ENCODE measurements around the gene RHOF.

DNA sequence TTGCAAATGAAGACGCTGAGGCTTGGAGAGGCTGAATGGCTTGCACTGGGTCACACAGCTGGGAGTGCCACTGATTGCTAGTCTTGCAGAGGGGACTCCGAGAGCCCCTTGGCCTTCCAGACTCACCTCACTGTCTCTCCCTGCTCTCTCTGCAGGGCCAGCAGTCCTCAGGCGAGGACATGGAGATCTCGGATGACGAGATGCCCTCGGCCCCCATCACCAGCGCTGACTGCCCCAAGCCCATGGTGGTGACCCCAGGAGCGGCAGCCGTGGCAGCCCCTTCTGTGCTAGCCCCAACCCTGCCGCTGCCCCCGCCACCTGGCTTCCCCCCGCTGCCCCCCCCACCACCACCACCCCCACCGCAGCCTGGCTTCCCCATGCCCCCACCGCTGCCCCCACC, 20.5 kb upstream of the RHOF start:
- TF ChIP-seq EZH2phosphoT487 (IDR thresholded peaks at IDR 0.05; ENCODE audit: insufficient read depth, low read depth) = no peak
- TF ChIP-seq EZH2 (IDR thresholded peaks at IDR 0.05; ENCODE audit: insufficient read depth, poor library complexity, severe bottlenecking) = no peak
